ENCODE measurements around the gene PLA2G15. TPM values are rescaled to one million over a fixed set of nuclear protein-coding genes. Genes with fewer than 3 reads are reported as not detected.

Gene PLA2G15
- total and polyA plus RNA-seq, 2 of the 13 experiments (the other 11 are each of a cell fraction or from before 2014, with no cell fraction given), result 14.4 to 23.7 TPM

- TF ChIP-seq ZNF407 (CRISPR knock-in tag; IDR thresholded peaks at IDR 0.05; ENCODE audit: not compliant biosample characterization) (peak; percentile 19), NFAT5 (CRISPR knock-in tag; IDR thresholded peaks at IDR 0.05) (0 out of 2 replicates have a peak, but pooled peaks have one; percentile 76), ZNF280B (CRISPR knock-in tag; IDR thresholded peaks at IDR 0.05; ENCODE audit: borderline replicate concordance) (peak; percentile 79; the same call in 1 of the 2 replicates), MEIS2 (CRISPR knock-in tag; IDR thresholded peaks at IDR 0.05) (0 out of 2 replicates have a peak, but pooled peaks have one; percentile 7), ZNF891 (CRISPR knock-in tag; IDR thresholded peaks at IDR 0.05) (peak; percentile 87), ZNF121 (CRISPR knock-in tag; IDR thresholded peaks at IDR 0.05) (no peak), CHCHD3 (CRISPR knock-in tag; IDR thresholded peaks at IDR 0.05) (no peak), ZNF329 (CRISPR knock-in tag; IDR thresholded peaks at IDR 0.05; ENCODE audit: low read depth) (0 out of 2 replicates have a peak, but pooled peaks have one; percentile 37), ZNF264 (CRISPR knock-in tag; IDR thresholded peaks at IDR 0.05) (no peak)
- TF ChIP-seq, protein P1, sequence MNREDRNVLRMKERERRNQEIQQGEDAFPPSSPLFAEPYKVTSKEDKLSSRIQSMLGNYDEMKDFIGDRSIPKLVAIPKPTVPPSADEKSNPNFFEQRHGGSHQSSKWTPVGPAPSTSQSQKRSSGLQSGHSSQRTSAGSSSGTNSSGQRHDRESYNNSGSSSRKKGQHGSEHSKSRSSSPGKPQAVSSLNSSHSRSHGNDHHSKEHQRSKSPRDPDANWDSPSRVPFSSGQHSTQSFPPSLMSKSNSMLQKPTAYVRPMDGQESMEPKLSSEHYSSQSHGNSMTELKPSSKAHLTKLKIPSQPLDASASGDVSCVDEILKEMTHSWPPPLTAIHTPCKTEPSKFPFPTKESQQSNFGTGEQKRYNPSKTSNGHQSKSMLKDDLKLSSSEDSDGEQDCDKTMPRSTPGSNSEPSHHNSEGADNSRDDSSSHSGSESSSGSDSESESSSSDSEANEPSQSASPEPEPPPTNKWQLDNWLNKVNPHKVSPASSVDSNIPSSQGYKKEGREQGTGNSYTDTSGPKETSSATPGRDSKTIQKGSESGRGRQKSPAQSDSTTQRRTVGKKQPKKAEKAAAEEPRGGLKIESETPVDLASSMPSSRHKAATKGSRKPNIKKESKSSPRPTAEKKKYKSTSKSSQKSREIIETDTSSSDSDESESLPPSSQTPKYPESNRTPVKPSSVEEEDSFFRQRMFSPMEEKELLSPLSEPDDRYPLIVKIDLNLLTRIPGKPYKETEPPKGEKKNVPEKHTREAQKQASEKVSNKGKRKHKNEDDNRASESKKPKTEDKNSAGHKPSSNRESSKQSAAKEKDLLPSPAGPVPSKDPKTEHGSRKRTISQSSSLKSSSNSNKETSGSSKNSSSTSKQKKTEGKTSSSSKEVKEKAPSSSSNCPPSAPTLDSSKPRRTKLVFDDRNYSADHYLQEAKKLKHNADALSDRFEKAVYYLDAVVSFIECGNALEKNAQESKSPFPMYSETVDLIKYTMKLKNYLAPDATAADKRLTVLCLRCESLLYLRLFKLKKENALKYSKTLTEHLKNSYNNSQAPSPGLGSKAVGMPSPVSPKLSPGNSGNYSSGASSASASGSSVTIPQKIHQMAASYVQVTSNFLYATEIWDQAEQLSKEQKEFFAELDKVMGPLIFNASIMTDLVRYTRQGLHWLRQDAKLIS (CRISPR knock-in tag; IDR thresholded peaks at IDR 0.05), result no peak
Observed at GRCh38 chr16:68244481-68244902, 681 bp upstream of the PLA2G15 start (continued).

All from HepG2 (cell line).